Adipocyte (in vitro differentiated cells): ENCODE data around the gene FARSA.

Experiments used
- DNase-seq: peaks from one replicate; pipeline ENCODE4 v3.0.0-alpha.2; 2015; ENCODE audit warnings: low read depth
- H3K27me3 ChIP-seq: replicated peaks from 2 replicates; pipeline ENCODE4 v1.7.0; 2013; ENCODE audit warnings: mild to moderate bottlenecking, low read length, moderate library complexity; ENCODE audit not compliant: control insufficient read depth, insufficient read depth
- H3K36me3 ChIP-seq: 2 replicates; pipeline ENCODE4 v1.7.0; 2013; ENCODE audit warnings: low read length, mild to moderate bottlenecking, moderate library complexity; ENCODE audit not compliant: control insufficient read depth, insufficient read depth, severe bottlenecking
- H3K4me1 ChIP-seq: 2 replicates; pipeline ENCODE4 v1.7.0; 2013; ENCODE audit warnings: mild to moderate bottlenecking, low read length, moderate library complexity; ENCODE audit not compliant: control insufficient read depth, insufficient read depth
- H3K4me3 ChIP-seq: 2 replicates; pipeline ENCODE4 v1.7.0; 2013; ENCODE audit warnings: mild to moderate bottlenecking, low read length, moderate library complexity
- H3K9ac ChIP-seq: 2 replicates; pipeline ENCODE4 v1.7.0; 2013; ENCODE audit warnings: mild to moderate bottlenecking, low read length, moderate library complexity
- H3K9me3 ChIP-seq: 2 replicates; pipeline ENCODE4 v1.7.0; 2013; ENCODE audit warnings: mild to moderate bottlenecking, low read length, moderate library complexity; ENCODE audit not compliant: control insufficient read depth

The FARSA gene

GRCh38 chr19:12872941-12873890, 60.3 kb downstream of the FARSA start:
- H3K4me3 ChIP-seq: no peak overlapping the region
- peak; percentile 30 for DNase-seq
- H3K4me1 ChIP-seq: no peaks in the 10 kb centered on the region
- no peak overlapping the region for H3K9ac ChIP-seq
- H3K36me3 ChIP-seq: peaks cover 11% of the 10 kb centered on the region
- no peaks in the 10 kb centered on the region for H3K9me3 ChIP-seq
- no peaks in the 10 kb centered on the region for H3K27me3 ChIP-seq
